CD8-positive, alpha-beta memory T cell (primary cell): ENCODE measurements around the gene CFAP65. TPM values are rescaled to one million over a fixed set of nuclear protein-coding genes. Genes with fewer than 3 reads are reported as not detected.

Source experiments
- CTCF ChIA-PET: fragments of 350-600 bp; sonication (Branson Sonifier 250); formaldehyde crosslinking; loops from one replicate; lab custom pipeline; 2021; ENCODE audit warnings: antibody characterized with exemption; lab: Charles Lee
- POLR2A ChIA-PET: fragments of 350-600 bp; sonication (Branson Sonifier 250); formaldehyde crosslinking; loops from one replicate; lab custom pipeline; 2021; ENCODE audit warnings: antibody characterized with exemption; lab: Charles Lee
- DNase-seq, 5 donors: peaks; one replicate each; pipeline versions ENCODE4 v3.0.0 to v3.0.0-alpha.2; 2020 to 2022; ENCODE audit warnings: mixed read lengths in 1 of 5
- H3K27ac ChIP-seq: one replicate; pipeline ENCODE4 v1.7.0; 2013; ENCODE audit warnings: low read depth, mild to moderate bottlenecking, low read length, moderate library complexity
- H3K27me3 ChIP-seq: 2 replicates; pipeline ENCODE4 v1.7.0; 2013; ENCODE audit warnings: low read length, mild to moderate bottlenecking; ENCODE audit not compliant: insufficient read depth, poor library complexity, severe bottlenecking
- H3K36me3 ChIP-seq: 2 replicates; pipeline ENCODE4 v1.7.0; 2013; ENCODE audit warnings: mild to moderate bottlenecking, low read length, moderate library complexity; ENCODE audit not compliant: insufficient read depth
- H3K4me1 ChIP-seq: 2 replicates; pipeline ENCODE4 v1.7.0; 2013; ENCODE audit warnings: mild to moderate bottlenecking, low read length, moderate library complexity; ENCODE audit not compliant: insufficient read depth
- H3K4me3 ChIP-seq: 2 replicates; pipeline ENCODE4 v1.7.0; 2013; ENCODE audit warnings: mild to moderate bottlenecking, low read length
- H3K9me3 ChIP-seq: 2 replicates; pipeline ENCODE4 v1.7.0; 2013; ENCODE audit warnings: mild to moderate bottlenecking, low read length
- H3K27ac Mint-ChIP-seq, 8 donors: one replicate each; pipeline ENCODE4 v1.8.0; 2020 to 2021; ENCODE audit warnings: mixed read lengths in 8 of 8, mild to moderate bottlenecking in 6 of 8, inconsistent platforms in 3 of 8, moderate library complexity in 3 of 8
- H3K27me3 Mint-ChIP-seq, 2 donors: one replicate each; pipeline ENCODE4 v1.8.0; 2020 to 2021; ENCODE audit warnings: mixed read lengths in 2 of 2, mild to moderate bottlenecking in 1 of 2, moderate library complexity in 1 of 2
- H3K36me3 Mint-ChIP-seq, 3 donors: one replicate each; pipeline ENCODE4 v1.8.0; 2020 to 2021; ENCODE audit warnings: mixed read lengths in 3 of 3, inconsistent platforms in 1 of 3, mild to moderate bottlenecking in 1 of 3
- H3K4me1 Mint-ChIP-seq, 3 donors: one replicate each; pipeline ENCODE4 v1.8.0; 2020 to 2021; ENCODE audit warnings: mixed read lengths in 3 of 3, inconsistent platforms in 1 of 3, mild to moderate bottlenecking in 1 of 3
- H3K4me3 Mint-ChIP-seq, 7 donors: one replicate each; pipeline ENCODE4 v1.8.0; 2020 to 2021; ENCODE audit warnings: mixed read lengths in 7 of 7, mild to moderate bottlenecking in 6 of 7, moderate library complexity in 4 of 7, inconsistent platforms in 2 of 7
- H3K9me3 Mint-ChIP-seq, 5 donors: one replicate each; pipeline ENCODE4 v1.8.0; 2020 to 2022; ENCODE audit warnings: mixed read lengths in 5 of 5, mild to moderate bottlenecking in 3 of 5, moderate library complexity in 2 of 5, inconsistent platforms in 1 of 5
- polyA plus RNA-seq: library from polyadenylated mRNA; unstranded; fragments of 300-500 nt; fragmentation: Illumina TruSeq; gene quantifications from one replicate; pipeline ENCODE4 v1.2.3, GENCODE V29; 2021
- total RNA-seq, 2 experiments: library from RNA; stranded (reverse); gene quantifications; one replicate each; pipeline ENCODE4 v1.2.3, GENCODE V29; 2021

CFAP65 gene
- total and polyA plus RNA-seq, 3 experiments from 2014 or later, result not detected

DNA sequence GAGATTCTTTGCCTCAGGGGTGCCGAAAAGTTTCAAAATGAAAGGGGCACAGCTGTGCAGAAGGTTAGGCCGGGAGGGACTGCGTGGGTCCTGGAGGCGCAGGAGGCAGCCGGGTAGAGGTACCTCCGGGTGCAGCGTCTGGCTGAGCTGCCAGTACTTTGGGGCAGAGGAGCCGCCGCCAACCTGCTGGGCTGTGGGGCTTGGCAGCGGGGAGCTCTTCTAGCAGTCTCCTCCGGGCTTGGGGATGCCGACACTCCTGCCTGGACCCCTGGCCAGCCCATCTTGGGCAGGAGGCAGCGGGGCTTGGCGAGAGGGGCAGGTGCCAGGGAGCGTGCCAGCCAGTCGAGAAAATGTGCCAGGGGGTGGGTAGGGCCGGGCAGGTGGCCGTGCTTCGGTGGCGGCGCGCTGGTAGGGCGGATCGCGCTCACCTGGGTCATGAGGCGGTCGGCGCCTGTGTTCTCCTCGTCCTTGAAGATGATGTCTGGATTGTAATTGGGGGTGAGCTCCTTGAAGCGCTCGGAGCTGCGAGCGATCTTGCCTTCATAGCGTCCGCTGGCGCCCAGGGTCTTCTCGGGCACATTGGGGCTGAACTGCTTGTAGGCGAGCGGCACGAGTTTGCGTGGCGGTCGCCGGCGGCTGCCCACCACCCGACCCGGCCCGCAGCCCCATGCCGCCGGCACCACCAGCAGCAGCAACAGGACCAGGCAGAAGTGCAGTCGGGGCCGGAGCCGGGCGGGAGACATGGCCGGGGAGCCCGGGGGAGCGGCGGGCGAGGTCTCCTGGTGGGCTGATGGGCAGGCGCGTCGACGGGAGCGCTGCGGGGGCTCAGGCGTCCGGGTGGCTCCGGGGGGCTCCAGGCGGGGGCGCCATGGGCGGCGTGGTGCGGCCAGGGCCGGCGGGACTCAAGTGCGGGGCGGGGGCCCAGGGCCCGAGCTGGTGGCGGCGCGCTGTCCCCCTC is 18.7 kb upstream of the CFAP65 start:
- Histone ChIP-seq H3K36me3 (no peaks in the 10 kb centered on the region), H3K4me1 (peaks cover 21% of the 10 kb centered on the region), H3K4me3 (no peak overlapping the region), H3K27me3 (peaks cover 39% of the 10 kb centered on the region), H3K9me3 (no peaks in the 10 kb centered on the region), H3K27ac (no peak overlapping the region)
- CTCF ChIA-PET, result interaction anchor here (1.1 to 5.5 kb wide), 7 partner anchors 10 to 235 kb away, joined by 3 to 70 read pairs (median 27); partner anchors contain the start of genes CFAP65 and NHEJ1
- no peaks in the 10 kb centered on the region for H3K9me3 Mint-ChIP-seq
- peak overlapping the region in 1 of 8 donors; percentile 43 for H3K27ac Mint-ChIP-seq
- peaks cover 12 to 30% (median 23%) of the 10 kb centered on the region in 3 donors for H3K4me1 Mint-ChIP-seq
- H3K4me3 Mint-ChIP-seq, result peak overlapping the region; percentile 38 to 67 (median 56)
- no peak for DNase-seq
- H3K36me3 Mint-ChIP-seq, result peaks cover 0 to 2% (median 0%) of the 10 kb centered on the region in 3 donors
- H3K27me3 Mint-ChIP-seq, result peaks cover 50 to 71% of the 10 kb centered on the region in 2 donors
- POLR2A ChIA-PET, result no interaction called here

DNA sequence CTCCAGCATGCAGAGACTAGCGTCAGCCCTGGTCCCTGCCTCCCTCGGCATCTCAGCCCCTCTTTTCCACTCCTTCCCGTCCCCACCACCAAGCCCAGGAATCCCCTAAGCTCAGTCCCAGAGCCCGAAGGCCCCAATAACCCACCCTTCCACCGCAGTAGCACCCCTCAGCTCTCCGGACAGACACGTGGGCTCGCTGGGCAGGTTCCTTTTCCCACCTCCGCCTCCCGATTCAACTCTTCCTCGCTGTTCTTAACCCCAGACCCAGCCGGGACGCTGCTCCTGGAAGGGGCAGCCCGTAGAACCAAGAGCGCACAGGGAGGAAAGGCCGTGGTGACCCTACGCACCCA is 18.0 kb upstream of the CFAP65 start:
- peaks cover 53 to 74% of the 10 kb centered on the region in 2 donors for H3K27me3 Mint-ChIP-seq
- Histone ChIP-seq H3K4me3 (no peak overlapping the region), H3K36me3 (no peaks in the 10 kb centered on the region), H3K4me1 (peaks cover 21% of the 10 kb centered on the region), H3K9me3 (no peaks in the 10 kb centered on the region), H3K27ac (no peak overlapping the region), H3K27me3 (peaks cover 39% of the 10 kb centered on the region)
- H3K9me3 Mint-ChIP-seq, result no peaks in the 10 kb centered on the region
- CTCF ChIA-PET, result interaction anchor here (1.1 to 5.5 kb wide), 10 partner anchors 9 to 236 kb away, joined by 3 to 70 read pairs (median 18); partner anchors contain the start of genes CFAP65 and NHEJ1
- peaks cover 0 to 2% (median 0%) of the 10 kb centered on the region in 3 donors for H3K36me3 Mint-ChIP-seq
- POLR2A ChIA-PET, result no interaction called here
- peaks cover 12 to 30% (median 23%) of the 10 kb centered on the region in 3 donors for H3K4me1 Mint-ChIP-seq
- DNase-seq, result no peak
- H3K4me3 Mint-ChIP-seq, result peak overlapping the region in 6 of 7 donors; percentile 19 to 67 (median 54)
- H3K27ac Mint-ChIP-seq, result no peak overlapping the region

DNA sequence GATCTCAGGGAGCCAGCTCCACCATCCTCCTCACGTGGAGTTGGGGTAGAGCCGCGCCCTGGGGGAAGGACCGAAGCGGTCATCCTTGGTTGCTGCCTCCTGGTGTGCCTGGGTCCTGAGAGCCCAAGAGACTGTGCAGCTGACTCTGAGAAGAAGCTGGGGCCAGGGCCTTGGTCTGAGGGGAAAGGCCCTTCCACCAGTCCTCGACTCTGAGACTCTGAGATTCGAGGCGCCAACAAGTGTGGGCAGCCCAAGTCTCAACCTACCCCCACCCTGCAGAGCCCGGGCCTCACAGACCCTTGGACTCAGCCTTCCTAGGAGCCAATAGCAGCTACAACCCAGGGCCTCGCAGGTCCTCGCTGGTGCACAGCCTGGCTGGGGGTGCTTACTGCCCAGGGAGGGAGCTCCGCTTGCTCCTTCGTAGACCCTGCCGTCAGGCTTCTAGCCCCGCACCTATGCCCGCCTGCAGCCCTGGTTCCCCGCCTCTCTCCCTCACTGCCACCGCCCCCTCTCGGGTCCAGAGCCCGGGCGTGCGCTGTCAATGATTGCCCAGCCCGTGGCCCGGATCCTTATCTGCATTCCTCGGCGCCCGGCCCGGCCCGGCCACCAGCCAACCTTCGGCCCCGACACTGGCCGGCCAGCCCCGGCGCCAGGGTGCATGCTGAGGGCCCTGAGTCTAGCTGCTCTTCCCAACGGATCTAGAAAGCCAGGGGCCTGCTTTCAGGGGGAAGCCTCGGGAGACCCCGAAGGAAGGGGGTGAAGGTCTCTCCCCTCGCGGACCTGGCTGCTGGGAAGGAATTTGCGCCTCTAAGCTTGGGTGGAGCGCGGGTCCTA is 17.4 kb upstream of the CFAP65 start:
- ChIA-PET POLR2A (interaction anchor here (0.8 kb wide), 1 partner anchor 98 kb away, joined by 3 read pairs; no protein-coding TSS in a partner anchor), CTCF (interaction anchor here (0.7 to 5.5 kb wide), 37 partner anchors 8 to 384 kb away, joined by 3 to 70 read pairs (median 5); partner anchors contain the start of genes CFAP65, DNAJB2 and NHEJ1)
- no peak overlapping the region for H3K27ac Mint-ChIP-seq
- peaks cover 53 to 74% of the 10 kb centered on the region in 2 donors for H3K27me3 Mint-ChIP-seq
- H3K9me3 Mint-ChIP-seq, result no peaks in the 10 kb centered on the region
- peaks cover 39% of the 10 kb centered on the region for H3K27me3 ChIP-seq
- H3K27ac ChIP-seq, result no peak overlapping the region
- peaks cover 21% of the 10 kb centered on the region for H3K4me1 ChIP-seq
- H3K4me3 Mint-ChIP-seq, result peak overlapping the region in 3 of 7 donors; percentile 52 to 73 (median 57)
- peaks cover 12 to 30% (median 23%) of the 10 kb centered on the region in 3 donors for H3K4me1 Mint-ChIP-seq
- no peaks in the 10 kb centered on the region for H3K9me3 ChIP-seq
- peaks cover 0 to 2% (median 0%) of the 10 kb centered on the region in 3 donors for H3K36me3 Mint-ChIP-seq
- H3K36me3 ChIP-seq, result no peaks in the 10 kb centered on the region
- no peak overlapping the region for H3K4me3 ChIP-seq
- DNase-seq, result no peak

DNA sequence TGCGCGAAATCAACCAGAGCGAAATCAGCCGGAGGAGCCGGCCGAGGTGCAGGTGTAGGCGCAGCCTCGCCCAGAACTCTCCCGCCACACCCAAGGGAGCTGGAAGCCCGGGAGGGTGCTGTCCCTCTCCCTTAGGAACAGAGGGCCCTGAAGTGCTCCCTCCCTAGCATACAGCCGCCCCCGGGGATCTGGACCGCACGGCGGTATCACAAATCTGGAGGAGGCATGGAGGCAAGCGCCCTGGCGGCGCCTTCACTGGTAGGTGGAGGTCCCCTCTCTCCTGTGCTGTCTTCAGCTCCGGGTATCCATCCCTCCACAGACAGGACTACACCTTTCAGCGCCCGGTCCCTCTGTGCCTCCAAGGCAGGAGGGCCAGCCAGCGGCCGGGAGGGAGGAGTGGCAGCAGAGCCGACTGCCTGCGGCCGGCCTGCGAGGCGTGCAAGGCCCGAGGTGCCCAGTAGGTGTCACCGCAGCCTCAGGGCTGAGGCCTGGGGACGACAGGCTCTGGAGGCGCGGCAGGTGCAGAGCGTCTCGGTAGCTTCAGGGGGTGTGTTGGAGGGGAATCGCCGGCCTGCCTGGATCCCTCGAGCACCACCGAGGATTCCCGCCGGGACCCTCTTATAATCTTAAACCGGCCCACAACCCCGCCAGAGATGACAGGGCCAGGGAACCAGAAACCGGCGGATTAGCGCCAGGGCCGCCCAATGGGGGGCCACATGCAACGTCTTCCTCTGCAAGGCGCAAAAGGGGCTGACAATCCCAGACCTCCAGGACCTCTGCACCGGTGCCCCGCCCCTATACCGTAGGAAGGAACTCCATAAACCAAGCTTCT is 16.6 kb upstream of the CFAP65 start:
- Histone ChIP-seq H3K9me3 (no peaks in the 10 kb centered on the region), H3K27ac (no peak overlapping the region), H3K36me3 (no peaks in the 10 kb centered on the region), H3K4me3 (no peak overlapping the region), H3K27me3 (peaks cover 40% of the 10 kb centered on the region), H3K4me1 (peaks cover 21% of the 10 kb centered on the region)
- Mint-ChIP-seq H3K4me1 (peaks cover 12 to 30% (median 23%) of the 10 kb centered on the region in 3 donors), H3K4me3 (peak overlapping the region; percentile 11 to 84 (median 65)), H3K27ac (peak overlapping the region in 3 of 8 donors; percentile 47 to 70 (median 55)), H3K9me3 (no peaks in the 10 kb centered on the region), H3K27me3 (peaks cover 56 to 67% of the 10 kb centered on the region in 2 donors), H3K36me3 (peaks cover 0 to 2% (median 0%) of the 10 kb centered on the region in 3 donors)
- POLR2A ChIA-PET, result interaction anchor here (0.8 kb wide), 1 partner anchor 99 kb away, joined by 3 read pairs; no protein-coding TSS in a partner anchor
- CTCF ChIA-PET, result interaction anchor here (0.7 to 5.5 kb wide), 37 partner anchors 10 to 383 kb away, joined by 3 to 70 read pairs (median 5); partner anchors contain the start of genes CFAP65, DNAJB2 and NHEJ1
- DNase-seq, result peak; percentile 66 to 81 (median 68)

DNA sequence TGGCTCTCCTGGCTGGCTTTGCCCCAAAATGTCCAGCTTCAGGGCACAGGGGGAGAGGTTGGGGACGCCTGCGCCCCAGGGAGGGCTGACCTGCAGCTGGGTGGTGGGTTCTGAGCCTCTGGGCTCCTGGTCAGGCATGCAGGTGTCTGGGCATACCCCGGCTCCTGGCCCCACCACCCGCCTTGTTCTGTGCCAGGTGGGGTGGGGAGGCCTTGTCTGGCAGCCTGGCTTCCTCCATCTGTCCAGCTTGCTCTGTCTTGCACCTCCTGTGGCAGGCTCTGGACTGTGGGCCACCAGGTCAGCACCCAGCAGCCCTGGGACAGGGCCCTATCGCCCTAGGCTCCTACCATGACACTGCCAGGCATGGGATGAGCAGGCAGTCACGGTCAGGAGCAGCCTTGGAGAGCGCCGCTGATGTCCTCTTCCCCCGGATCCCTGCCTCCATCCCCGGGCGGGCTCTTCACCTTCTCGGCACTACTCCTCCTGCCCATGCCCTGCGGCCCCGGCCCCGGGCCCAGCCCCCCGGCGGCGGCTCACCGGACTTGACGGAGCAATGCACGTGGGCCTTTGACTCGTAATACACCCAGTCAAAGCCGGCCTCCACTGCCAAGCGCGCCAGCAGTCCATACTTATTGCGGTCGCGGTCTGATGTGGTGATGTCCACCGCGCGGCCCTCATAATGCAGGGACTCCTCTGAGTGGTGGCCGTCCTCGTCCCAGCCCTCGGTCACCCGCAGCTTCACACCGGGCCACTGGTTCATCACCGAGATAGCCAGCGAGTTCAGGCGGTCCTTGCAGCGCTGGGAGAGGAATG is 15.8 kb upstream of the CFAP65 start:
- H3K4me1 Mint-ChIP-seq, result peaks cover 12 to 30% (median 23%) of the 10 kb centered on the region in 3 donors
- no peak overlapping the region for H3K4me3 ChIP-seq
- no peaks in the 10 kb centered on the region for H3K36me3 ChIP-seq
- H3K9me3 Mint-ChIP-seq, result no peaks in the 10 kb centered on the region
- H3K36me3 Mint-ChIP-seq, result peaks cover 0 to 2% (median 0%) of the 10 kb centered on the region in 3 donors
- no peak overlapping the region for H3K4me3 Mint-ChIP-seq
- no peak overlapping the region for H3K27ac Mint-ChIP-seq
- peaks cover 35% of the 10 kb centered on the region for H3K27me3 ChIP-seq
- H3K27me3 Mint-ChIP-seq, result peaks cover 52 to 66% of the 10 kb centered on the region in 2 donors
- H3K4me1 ChIP-seq, result peaks cover 21% of the 10 kb centered on the region
- H3K9me3 ChIP-seq, result no peaks in the 10 kb centered on the region
- CTCF ChIA-PET, result interaction anchor here (1.1 to 5.5 kb wide), 21 partner anchors 9 to 248 kb away, joined by 3 to 70 read pairs (median 7); partner anchors contain the start of genes CFAP65 and NHEJ1
- H3K27ac ChIP-seq, result no peak overlapping the region
- POLR2A ChIA-PET, result no interaction called here
- DNase-seq, result no peak

DNA sequence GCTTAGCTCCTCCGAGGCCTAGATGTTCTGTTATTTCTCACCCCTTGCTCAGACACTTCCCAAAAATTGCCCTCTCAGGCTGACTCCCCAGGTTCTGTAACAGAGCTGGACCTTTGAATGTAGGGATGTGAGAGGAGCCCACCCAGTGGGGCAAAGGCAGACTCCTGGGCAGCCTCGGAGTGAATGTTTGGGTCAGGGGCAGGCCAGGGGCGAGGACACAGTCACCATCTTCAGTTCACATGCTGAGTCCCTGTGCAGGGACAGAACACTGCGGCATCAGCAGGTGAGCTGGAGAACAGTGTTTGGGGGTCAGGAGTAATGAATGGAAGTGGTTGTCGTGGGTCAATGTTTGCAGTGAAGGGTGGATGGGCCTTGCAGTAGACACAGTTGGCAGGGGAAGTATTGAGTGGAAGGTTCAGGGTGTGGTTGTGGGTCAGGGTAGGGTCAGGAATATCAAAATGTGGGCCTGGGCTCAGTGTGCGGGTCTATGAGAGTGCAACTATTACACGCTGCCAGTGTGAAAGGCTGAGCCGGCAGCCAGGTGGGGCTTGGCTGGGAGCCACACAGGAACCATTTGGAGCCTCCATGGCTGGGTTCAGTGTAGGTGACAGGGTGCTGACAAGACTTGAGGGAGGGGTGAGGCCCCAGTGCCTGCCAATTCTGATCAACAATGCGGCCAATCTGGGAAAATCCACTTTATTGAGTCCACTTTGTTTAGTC is 15.0 kb upstream of the CFAP65 start:
- no peaks in the 10 kb centered on the region for H3K9me3 Mint-ChIP-seq
- POLR2A ChIA-PET, result no interaction called here

More for the DNA sequence above, 15.0 kb upstream of the CFAP65 start:
- CTCF ChIA-PET, result interaction anchor here (2.5 to 5.5 kb wide), 4 partner anchors 13 to 239 kb away, joined by 7 to 38 read pairs (median 26); partner anchors contain the start of gene CFAP65
- H3K9me3 ChIP-seq, result no peaks in the 10 kb centered on the region
- H3K36me3 Mint-ChIP-seq, result peaks cover 0 to 1% (median 0%) of the 10 kb centered on the region in 3 donors
- H3K27ac Mint-ChIP-seq, result no peak overlapping the region
- H3K4me1 ChIP-seq, result peaks cover 21% of the 10 kb centered on the region
- H3K27ac ChIP-seq, result no peak overlapping the region
- H3K4me3 ChIP-seq, result no peak overlapping the region
- peak overlapping the region in 1 of 7 donors; percentile 41 for H3K4me3 Mint-ChIP-seq
- peaks cover 33% of the 10 kb centered on the region for H3K27me3 ChIP-seq
- DNase-seq, result no peak
- peaks cover 47 to 63% of the 10 kb centered on the region in 2 donors for H3K27me3 Mint-ChIP-seq
- H3K36me3 ChIP-seq, result no peaks in the 10 kb centered on the region
- H3K4me1 Mint-ChIP-seq, result peaks cover 10 to 23% (median 20%) of the 10 kb centered on the region in 3 donors
